T47D (cell line): ENCODE measurements around the gene TNS3.
A peak's percentile ranks its signal among the peaks of the same experiment; 100 is the strongest.

Experiments used
- DNase-seq, 2 experiments: peaks; one replicate each; pipeline versions ENCODE4 v3.0.0 to v3.0.0-alpha.2; 2011 to 2012; ENCODE audit warnings: low read depth in 1 of 2, low spot score in 1 of 2
- JUND ChIP-seq: IDR thresholded peaks from 2 replicates; pipeline ENCODE4 v1.6.1; 2012; ENCODE audit warnings: low read depth
- in situ Hi-C: cut with HindIII; loops from 2 replicates; pipeline ENCODE4 v1.10.0; 2016; ENCODE audit warnings: low sequenced_read_pairs, low pct_unique_long_range_greater_than_20kb

Gene TNS3

DNA sequence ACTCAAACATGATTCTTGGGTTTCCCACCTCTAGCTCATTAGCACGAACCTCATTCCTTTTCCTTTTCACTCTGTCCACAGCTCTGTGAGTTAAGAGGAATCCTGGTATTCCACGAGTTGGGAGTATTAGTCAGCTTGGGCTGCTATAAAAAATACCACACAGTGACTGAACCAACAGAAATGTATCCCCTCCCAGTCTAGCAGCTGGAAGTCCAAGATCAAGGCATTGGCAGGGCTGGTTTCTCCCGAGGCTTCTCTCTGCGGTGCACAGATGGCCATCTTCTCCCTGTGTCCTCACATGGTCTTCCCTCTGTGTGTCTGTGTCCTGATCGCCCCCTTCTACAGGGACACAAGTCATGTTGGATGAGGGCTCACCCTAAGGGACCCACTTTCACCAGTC is 261.6 kb downstream of the TNS3 start:
- in situ Hi-C loops = no loop called here
- no peak for DNase-seq
- no peak for TF ChIP-seq JUND

GRCh38 chr7:47318395-47319182 is 263.3 kb downstream of the TNS3 start:
- in situ Hi-C loops = no loop called here
- TF ChIP-seq JUND = no peak
- no peak for DNase-seq

DNA sequence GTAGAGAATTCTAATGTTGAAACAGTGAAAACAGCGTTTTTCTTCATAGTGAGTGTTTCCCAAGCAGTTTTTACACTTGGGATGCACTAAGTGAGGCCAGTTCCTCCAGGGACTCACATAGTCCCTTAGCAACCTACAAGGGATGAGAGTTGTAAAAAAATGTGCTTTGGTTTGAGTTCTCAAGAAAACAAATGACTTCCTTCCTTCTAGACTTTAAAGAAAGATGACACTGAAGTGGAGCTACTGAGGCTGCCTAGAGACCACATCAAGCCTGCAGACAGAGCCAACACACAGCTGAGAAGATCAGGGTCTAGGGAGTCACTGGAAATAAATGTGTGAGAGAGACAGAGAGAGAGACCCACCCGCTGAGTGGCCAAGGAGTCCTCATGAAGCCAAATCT is 264.4 kb downstream of the TNS3 start:
- TF ChIP-seq JUND = no peak
- in situ Hi-C loops = no loop called here
- DNase-seq = no peak

DNA sequence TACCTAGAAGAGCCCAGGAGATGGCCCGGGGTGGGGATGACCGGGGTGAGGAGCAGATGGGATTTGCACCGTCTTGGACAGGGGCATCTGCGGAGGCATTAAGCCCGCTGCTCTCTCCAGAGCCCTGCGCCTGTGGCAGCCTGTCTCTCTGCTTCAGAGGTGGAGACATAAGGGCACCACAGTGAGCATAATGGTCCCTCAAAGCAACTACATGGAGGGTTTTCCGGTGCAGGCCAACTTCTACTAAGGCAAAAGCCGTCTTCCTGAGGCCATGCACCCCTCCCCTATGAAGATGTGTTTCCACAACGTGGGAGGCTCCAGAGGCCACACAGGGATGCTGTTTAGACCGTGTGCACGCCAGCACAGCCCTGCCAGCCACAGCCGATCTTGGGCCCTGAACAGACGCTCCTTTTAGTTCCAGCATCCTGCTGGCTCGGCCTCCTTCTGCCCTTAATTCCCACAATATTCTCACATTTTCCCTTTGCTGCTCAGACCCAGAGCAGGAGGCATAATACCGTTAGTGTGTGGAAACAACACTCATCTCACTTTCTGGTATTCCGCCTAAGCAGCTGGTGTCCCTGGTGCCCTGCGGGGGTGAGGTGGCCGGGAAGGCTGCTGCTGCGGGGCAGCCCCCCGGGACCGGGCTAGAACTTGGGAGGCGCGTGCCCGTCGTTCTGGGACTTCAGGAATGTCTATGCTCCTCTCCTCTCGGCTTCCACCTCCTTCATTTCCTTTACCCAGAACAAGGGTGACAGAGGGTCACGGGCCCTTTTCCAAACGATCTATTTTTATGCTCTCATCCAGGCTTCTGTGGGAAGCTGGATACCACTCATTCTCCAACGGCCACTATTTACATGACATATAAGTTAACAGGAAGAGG is 266.9 kb downstream of the TNS3 start:
- TF ChIP-seq JUND = no peak
- DNase-seq = no peak
- in situ Hi-C loops = no loop called here

DNA sequence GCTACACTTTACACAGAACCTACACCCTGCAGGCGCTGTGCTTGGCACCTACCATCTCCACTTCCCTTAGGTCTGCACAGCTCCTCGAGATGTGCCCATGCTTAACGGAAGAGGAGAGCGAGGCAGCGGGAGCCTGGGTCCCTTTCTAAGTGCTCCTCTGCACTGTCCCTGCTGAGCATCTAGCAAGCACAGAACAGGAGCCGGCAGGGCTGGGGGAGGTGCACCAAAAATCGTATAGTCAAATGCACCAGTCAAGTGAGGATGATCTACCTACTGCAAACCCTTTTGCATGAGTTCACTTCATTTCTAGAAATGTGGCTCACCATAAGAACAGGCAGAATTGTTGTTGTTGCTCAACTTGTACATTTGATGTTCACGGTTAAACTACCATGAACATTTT is 267.7 kb downstream of the TNS3 start:
- in situ Hi-C loops = no loop called here
- no peak for TF ChIP-seq JUND
- no peak for DNase-seq

- DNase-seq = no peak
- TF ChIP-seq JUND = no peak
- in situ Hi-C loops = no loop called here
Measured at GRCh38 chr7:47313564-47313963, 268.3 kb downstream of the TNS3 start.

DNA sequence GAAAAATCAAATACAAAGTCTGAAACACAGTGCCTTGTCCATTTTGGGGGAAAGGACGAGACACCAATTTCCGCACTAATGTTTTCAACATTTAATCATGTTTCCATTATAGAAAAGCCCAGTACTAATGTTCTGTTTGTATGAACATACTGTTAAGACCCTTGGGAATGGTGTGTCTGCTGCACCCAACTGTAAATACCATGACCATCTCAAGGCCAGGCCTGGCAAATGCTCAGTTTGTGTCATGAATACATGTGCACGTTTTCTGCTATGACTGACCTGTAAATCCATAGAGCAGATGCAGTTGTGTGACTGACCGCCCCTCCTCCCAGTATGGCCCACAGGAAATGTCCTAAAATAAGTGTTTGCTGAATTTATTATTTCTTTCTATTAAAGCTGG is 270.0 kb downstream of the TNS3 start:
- no peak for TF ChIP-seq JUND
- in situ Hi-C loops = no loop called here
- no peak for DNase-seq

GRCh38 chr7:47310020-47310419 is 271.9 kb downstream of the TNS3 start:
- in situ Hi-C loops = no loop called here
- TF ChIP-seq JUND = no peak
- DNase-seq = peak in 1 of 2 experiments; percentile 52

DNA sequence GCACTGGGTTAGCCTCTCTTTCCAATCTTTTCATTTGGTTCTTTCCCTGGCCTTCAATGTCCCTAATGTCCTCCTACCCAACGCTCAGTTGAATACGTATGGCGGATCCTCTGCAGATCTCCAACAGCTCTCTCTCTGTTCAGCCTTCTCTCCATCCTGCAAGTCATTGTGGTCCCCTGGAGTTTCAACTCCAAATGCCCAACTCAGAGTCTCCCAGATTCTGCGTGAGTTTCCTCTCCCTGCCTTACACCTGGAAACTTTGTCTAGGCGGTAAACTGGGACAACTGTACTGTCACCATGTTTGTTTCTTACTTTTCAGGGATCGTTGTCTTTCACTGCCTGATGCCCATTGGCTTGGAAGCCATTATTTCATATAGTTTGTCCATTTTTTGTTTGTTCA is 273.1 kb downstream of the TNS3 start:
- in situ Hi-C loops = no loop called here
- no peak for TF ChIP-seq JUND
- DNase-seq = no peak

- no peak for TF ChIP-seq JUND
- DNase-seq = no peak
- in situ Hi-C loops = no loop called here
Measured at GRCh38 chr7:47307311-47307710, 274.6 kb downstream of the TNS3 start.

- no peak for DNase-seq
- no peak for TF ChIP-seq JUND
- in situ Hi-C loops = no loop called here
Measured at GRCh38 chr7:47304727-47305719, 276.9 kb downstream of the TNS3 start.
